ENCODE data around the gene CATSPER3.

DNA sequence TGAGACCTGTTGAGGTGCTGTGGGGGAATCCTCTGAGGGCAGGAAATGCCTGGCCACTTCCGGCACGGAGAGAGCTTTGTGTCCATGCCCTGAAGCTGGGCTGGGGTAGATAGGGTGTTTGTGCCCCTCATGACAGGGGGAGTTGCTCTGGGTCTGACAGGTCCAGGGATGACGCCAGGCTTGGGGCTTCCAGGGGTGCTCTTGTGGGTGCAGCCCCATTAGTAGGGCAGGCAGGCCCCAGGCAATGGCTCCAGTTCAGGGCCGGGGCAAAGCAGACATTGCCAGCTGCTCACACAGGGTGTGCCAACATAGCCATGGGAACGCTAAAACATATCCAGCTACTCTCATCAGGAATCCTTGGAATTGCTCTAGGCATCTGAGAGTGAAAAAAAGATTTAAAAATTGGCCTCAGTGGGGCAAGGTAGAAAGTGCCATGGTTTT, 45.3 kb downstream of the CATSPER3 start:
- no peak for TF ChIP-seq POLR2A (IDR thresholded peaks at IDR 0.05; ENCODE audit: low read depth, low read length)
- TF ChIP-seq POLR2AphosphoS5 (IDR thresholded peaks at IDR 0.05; ENCODE audit: low read depth, low read length) = no peak
- no peak for TF ChIP-seq TAF1 (IDR thresholded peaks at IDR 0.05; ENCODE audit: borderline replicate concordance, low read depth, low read length)

Data from GM12892 (cell line).